Adrenal gland (tissue), 5 donors: ENCODE results near the gene SCN4A.

Experiments
- CTCF ChIP-seq, 6 experiments: fragments of 450-650 bp in 4 of 6; fragments of 200-600 bp in 2 of 6; sonication (generic) in 1 of 6; IDR thresholded peaks; 1 replicate in 5 of 6; 2 replicates in 1 of 6; pipeline versions ENCODE4 v1.5.1 to v1.8.0; 2016 to 2021; ENCODE audit warnings: antibody characterized with exemption in 6 of 6, mild to moderate bottlenecking in 2 of 6, moderate library complexity in 1 of 6
- POLR2A ChIP-seq, 2 donors: fragments of 450-650 bp; IDR thresholded peaks; one replicate each; pipeline ENCODE4 v1.6.1; 2017; ENCODE audit warnings: antibody characterized with exemption in 2 of 2, mild to moderate bottlenecking in 2 of 2, moderate library complexity in 1 of 2
- donor health status: DM: no; HTN: no; CAD: no.

GRCh38 chr17:63998050-63998720, 25.5 kb upstream of the SCN4A start, which contains the start of gene PRR29:
- TF ChIP-seq CTCF (IDR thresholded peaks at IDR 0.05) (peak in 1 of 6 experiments; percentile 2), POLR2A (IDR thresholded peaks at IDR 0.05) (no peak)
